GM21529 (cell line): ENCODE results near the gene MYH16.
"Not testable (repeated sequence)": the region's sequence is repeated elsewhere in the genome, so short reads cannot be mapped to it uniquely, and the experiment has no call there.

ENCODE experiments used
- ATAC-seq: cut with Tn5 transposase; IDR thresholded peaks from one replicate; pipeline ENCODE4 v1.9.1; 2021; ENCODE audit not compliant: unreplicated experiment

MYH16 gene

GRCh38 chr7:99350641-99351040 lies 78.0 kb downstream of the MYH16 start:
- not testable (repeated sequence) for ATAC-seq

- ATAC-seq: no peak
Measured at GRCh38 chr7:99352247-99352646, 79.6 kb downstream of the MYH16 start.

GRCh38 chr7:99355098-99355497 lies 82.5 kb downstream of the MYH16 start:
- no peak for ATAC-seq

GRCh38 chr7:99357701-99358490 lies 85.3 kb downstream of the MYH16 start:
- no peak for ATAC-seq

GRCh38 chr7:99358521-99358920 lies 85.9 kb downstream of the MYH16 start:
- ATAC-seq: not testable (repeated sequence)

- ATAC-seq: no peak
Measured at GRCh38 chr7:99359465-99360154, 87.0 kb downstream of the MYH16 start.
